Nephron (organoid): ENCODE measurements around the gene RMI1.

Source experiments
- H3K27ac Mint-ChIP-seq, 3 experiments: 2 replicates each; pipeline ENCODE4 v1.8.0; 2020; ENCODE audit warnings: mixed read lengths in 3 of 3, mild to moderate bottlenecking in 2 of 3, moderate library complexity in 1 of 3
- H3K27me3 Mint-ChIP-seq: 2 replicates; pipeline ENCODE4 v1.8.0; 2021; ENCODE audit warnings: low read depth, mild to moderate bottlenecking, moderate library complexity, mixed read lengths
- H3K36me3 Mint-ChIP-seq: 2 replicates; pipeline ENCODE4 v1.8.0; 2020; ENCODE audit warnings: low read depth, mixed read lengths
- H3K4me1 Mint-ChIP-seq: 2 replicates; pipeline ENCODE4 v1.8.0; 2020; ENCODE audit warnings: mixed read lengths
- H3K4me3 Mint-ChIP-seq, 3 experiments: 2 replicates each; pipeline ENCODE4 v1.8.0; 2020; ENCODE audit warnings: mild to moderate bottlenecking in 3 of 3, mixed read lengths in 3 of 3, moderate library complexity in 2 of 3
- H3K9me3 Mint-ChIP-seq: 2 replicates; pipeline ENCODE4 v1.8.0; 2020; ENCODE audit warnings: mixed read lengths
- TF ChIP-seq, protein P1 (sequence below), 3 experiments: fragments of 200-600 bp; sonication (generic); IDR thresholded peaks; one replicate each; pipeline ENCODE4 v1.5.0; 2021; ENCODE audit warnings: antibody characterized with exemption in 3 of 3; ENCODE audit not compliant: unreplicated experiment in 3 of 3

Gene RMI1

GRCh38 chr9:83988411-83988810 lies 7.8 kb downstream of the RMI1 start:
- Mint-ChIP-seq H3K4me1 (peaks cover under 1% of the 10 kb centered on the region), H3K27me3 (no peaks in the 10 kb centered on the region), H3K27ac (no peak overlapping the region), H3K9me3 (no peaks in the 10 kb centered on the region), H3K4me3 (no peak overlapping the region), H3K36me3 (peaks cover 30% of the 10 kb centered on the region)
- TF ChIP-seq, protein P1, sequence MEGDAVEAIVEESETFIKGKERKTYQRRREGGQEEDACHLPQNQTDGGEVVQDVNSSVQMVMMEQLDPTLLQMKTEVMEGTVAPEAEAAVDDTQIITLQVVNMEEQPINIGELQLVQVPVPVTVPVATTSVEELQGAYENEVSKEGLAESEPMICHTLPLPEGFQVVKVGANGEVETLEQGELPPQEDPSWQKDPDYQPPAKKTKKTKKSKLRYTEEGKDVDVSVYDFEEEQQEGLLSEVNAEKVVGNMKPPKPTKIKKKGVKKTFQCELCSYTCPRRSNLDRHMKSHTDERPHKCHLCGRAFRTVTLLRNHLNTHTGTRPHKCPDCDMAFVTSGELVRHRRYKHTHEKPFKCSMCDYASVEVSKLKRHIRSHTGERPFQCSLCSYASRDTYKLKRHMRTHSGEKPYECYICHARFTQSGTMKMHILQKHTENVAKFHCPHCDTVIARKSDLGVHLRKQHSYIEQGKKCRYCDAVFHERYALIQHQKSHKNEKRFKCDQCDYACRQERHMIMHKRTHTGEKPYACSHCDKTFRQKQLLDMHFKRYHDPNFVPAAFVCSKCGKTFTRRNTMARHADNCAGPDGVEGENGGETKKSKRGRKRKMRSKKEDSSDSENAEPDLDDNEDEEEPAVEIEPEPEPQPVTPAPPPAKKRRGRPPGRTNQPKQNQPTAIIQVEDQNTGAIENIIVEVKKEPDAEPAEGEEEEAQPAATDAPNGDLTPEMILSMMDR (IDR thresholded peaks at IDR 0.05; ENCODE audit: unreplicated experiment in 3 of 3) = no peak

- TF ChIP-seq, protein P1 (IDR thresholded peaks at IDR 0.05; ENCODE audit: unreplicated experiment in 3 of 3) = no peak
- H3K4me3 Mint-ChIP-seq = no peak overlapping the region
- no peaks in the 10 kb centered on the region for H3K27me3 Mint-ChIP-seq
- H3K4me1 Mint-ChIP-seq = peaks cover 7% of the 10 kb centered on the region
- H3K9me3 Mint-ChIP-seq = no peaks in the 10 kb centered on the region
- peaks cover 35% of the 10 kb centered on the region for H3K36me3 Mint-ChIP-seq
- no peak overlapping the region for H3K27ac Mint-ChIP-seq
These were observed 10.8 kb downstream of the RMI1 start for GRCh38 chr9:83991355-83991754.

DNA sequence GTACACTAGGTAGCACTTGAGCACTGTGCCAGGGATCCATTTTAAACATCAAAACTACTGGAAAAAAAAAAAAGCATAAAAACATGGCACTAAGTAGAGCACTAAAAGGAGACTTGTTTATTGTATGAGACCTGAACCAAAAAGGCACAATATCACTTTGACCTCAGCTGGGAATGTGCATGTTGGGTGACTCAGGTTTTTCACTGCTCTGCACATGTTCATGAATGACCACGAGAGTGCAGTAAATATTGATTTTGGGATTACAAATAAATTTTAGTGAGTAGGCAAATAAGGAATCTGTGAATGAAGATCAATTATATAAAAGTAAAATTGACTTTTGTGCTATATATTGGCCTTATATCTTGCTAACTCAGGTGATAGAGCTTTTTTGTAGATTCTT lies 11.8 kb downstream of the RMI1 start:
- H3K36me3 Mint-ChIP-seq = peaks cover 39% of the 10 kb centered on the region
- H3K9me3 Mint-ChIP-seq = no peaks in the 10 kb centered on the region
- no peak overlapping the region for H3K4me3 Mint-ChIP-seq
- TF ChIP-seq, protein P1 (IDR thresholded peaks at IDR 0.05; ENCODE audit: unreplicated experiment in 3 of 3) = no peak
- H3K27ac Mint-ChIP-seq = no peak overlapping the region
- peaks cover 9% of the 10 kb centered on the region for H3K4me1 Mint-ChIP-seq
- no peaks in the 10 kb centered on the region for H3K27me3 Mint-ChIP-seq

DNA sequence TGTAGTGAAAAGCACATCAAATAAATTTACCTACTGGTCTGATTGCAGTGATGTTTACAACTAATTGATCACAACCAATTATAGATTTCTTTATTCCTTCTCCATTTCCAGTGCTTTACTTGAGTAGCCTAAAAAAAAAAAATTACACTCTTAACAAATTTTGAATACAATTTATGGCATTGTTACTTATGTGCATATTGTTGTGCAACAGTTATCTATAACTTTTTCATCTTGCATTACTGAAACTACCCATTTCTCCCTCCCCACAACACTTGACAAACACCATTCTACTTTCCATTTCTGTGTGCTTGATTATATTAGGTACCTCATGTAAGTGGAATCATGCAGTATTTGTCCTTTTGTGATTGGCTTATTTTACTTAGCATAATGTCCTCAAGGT lies 12.3 kb downstream of the RMI1 start:
- Mint-ChIP-seq H3K4me3 (no peak overlapping the region), H3K27me3 (no peaks in the 10 kb centered on the region), H3K9me3 (no peaks in the 10 kb centered on the region), H3K36me3 (peaks cover 39% of the 10 kb centered on the region), H3K4me1 (peaks cover 9% of the 10 kb centered on the region), H3K27ac (no peak overlapping the region)
- TF ChIP-seq, protein P1 (IDR thresholded peaks at IDR 0.05; ENCODE audit: unreplicated experiment in 3 of 3) = no peak

DNA sequence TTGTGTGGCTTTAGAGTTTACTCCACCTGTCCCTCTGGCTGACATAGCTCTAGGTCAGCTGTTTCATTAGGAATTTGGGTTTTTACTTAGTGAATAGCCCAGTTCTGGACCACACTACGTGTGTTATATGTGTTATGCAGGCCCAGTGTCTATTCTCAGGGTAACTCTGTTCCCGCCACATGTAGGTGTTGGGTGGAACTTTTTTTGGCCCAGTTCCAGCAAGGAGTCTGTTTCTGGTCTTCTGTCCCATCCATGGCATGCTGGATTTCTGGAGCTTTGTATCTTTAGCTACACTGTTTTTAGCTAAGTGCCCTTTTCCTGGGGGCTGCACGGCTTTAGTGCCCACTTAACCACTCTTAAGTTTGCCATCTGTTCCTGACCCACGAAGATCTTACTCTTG lies 15.5 kb downstream of the RMI1 start:
- Mint-ChIP-seq H3K36me3 (peaks cover 25% of the 10 kb centered on the region), H3K4me1 (peaks cover 9% of the 10 kb centered on the region), H3K9me3 (no peaks in the 10 kb centered on the region), H3K4me3 (no peak overlapping the region), H3K27me3 (no peaks in the 10 kb centered on the region), H3K27ac (no peak overlapping the region)
- TF ChIP-seq, protein P1 (IDR thresholded peaks at IDR 0.05; ENCODE audit: unreplicated experiment in 3 of 3) = no peak

DNA sequence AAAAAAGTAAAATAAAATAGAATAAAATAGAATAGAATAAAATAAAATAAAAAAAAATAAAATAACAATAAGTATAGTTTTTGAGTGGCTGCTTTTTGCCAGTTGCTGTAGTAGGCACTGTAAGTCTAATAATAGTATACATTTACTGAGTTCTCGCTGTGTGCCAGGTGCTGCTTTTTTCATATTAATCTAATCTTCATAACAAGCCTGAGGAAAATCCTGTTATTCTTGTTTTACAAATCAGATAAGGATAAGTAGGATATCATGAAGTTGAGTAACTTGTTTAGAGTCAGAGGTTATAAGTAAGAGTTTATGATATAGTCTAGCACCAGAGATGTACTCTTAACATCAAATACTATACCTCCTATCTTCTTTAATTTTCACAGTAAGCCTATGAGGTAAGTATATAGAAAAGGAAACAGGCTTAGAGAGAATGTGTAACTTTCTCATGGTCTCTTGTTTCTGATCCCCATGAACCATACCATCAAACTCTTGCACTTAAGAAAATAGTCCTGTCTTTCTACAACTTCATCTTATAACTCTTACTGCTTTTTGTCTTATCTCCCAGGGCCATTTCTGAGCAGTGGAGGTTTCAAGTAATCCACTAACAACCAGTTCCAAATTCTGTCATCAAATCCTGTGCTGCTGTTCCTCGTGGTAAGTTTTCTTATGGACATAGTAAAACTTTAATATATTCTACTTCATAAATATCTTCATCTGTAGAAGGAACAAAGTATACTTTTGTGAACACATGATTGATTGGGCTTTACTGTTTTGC lies 18.7 kb downstream of the RMI1 start:
- TF ChIP-seq, protein P1 (IDR thresholded peaks at IDR 0.05; ENCODE audit: unreplicated experiment in 3 of 3) = no peak
- Mint-ChIP-seq H3K27ac (no peak overlapping the region), H3K36me3 (peaks cover 23% of the 10 kb centered on the region), H3K9me3 (no peaks in the 10 kb centered on the region), H3K27me3 (no peaks in the 10 kb centered on the region), H3K4me3 (no peak overlapping the region), H3K4me1 (peaks cover 9% of the 10 kb centered on the region)
